HepG2 (cell line): Measurements from ENCODE around the gene WDR59. TPM values are rescaled to one million over a fixed set of nuclear protein-coding genes. Genes with fewer than 3 reads are reported as not detected.

Experiments used
- ATAC-seq: fragments of 200-7000 bp; cut with Tn5 transposase; 3 replicates; pipeline ENCODE4 v1.9.1; 2020; ENCODE audit warnings: mild to moderate bottlenecking, moderate library complexity
- BruUV-seq: library from RNA; stranded (reverse); fragments of 400-500 nt; replicated peaks from 2 replicates; lab custom pipeline; 2021; lab: Mats Ljungman, UMichigan
- CTCF ChIA-PET: fragments of 300-600 bp; formaldehyde crosslinking; extraction: SDS; loops from one replicate; lab custom pipeline; 2021; ENCODE audit warnings: low total read pairs, inconsistent platforms, low intra/inter-chr PET ratio; lab: Yijun Ruan, JAX
- POLR2A ChIA-PET: fragments of 350-600 bp; sonication (Branson Sonifier 250); formaldehyde crosslinking; loops from one replicate; lab custom pipeline; 2020; ENCODE audit warnings: antibody characterized with exemption, inconsistent platforms; lab: Yijun Ruan, JAX
- DNase-seq: peaks from one replicate; pipeline ENCODE4 v3.0.0-alpha.2; 2015; ENCODE audit warnings: low spot score
- FAIRE-seq: peaks from 3 replicates; lab custom pipeline; 2011; peaks lifted over from hg19 to GRCh38; lab: Jason Lieb, UNC
- H2AFZ ChIP-seq: one replicate; pipeline ENCODE4 v1.6.1; 2011; ENCODE audit warnings: low read length, inconsistent platforms
- H3K27ac ChIP-seq: fragments of 300-600 bp; 3 replicates; pipeline ENCODE4 v1.8.0; 2011; ENCODE audit warnings: mixed run types, mild to moderate bottlenecking, mixed read lengths, low read length, inconsistent platforms; ENCODE audit not compliant: insufficient read depth; ENCODE audit errors: extremely low read length
- H3K27me3 ChIP-seq, 2 experiments: fragments of 200-600 bp in 1 of 2; 2 replicates in 1 of 2; 3 replicates in 1 of 2; pipeline versions ENCODE4 v1.6.0 to v1.8.0; 2011; ENCODE audit warnings: low read length in 2 of 2, mild to moderate bottlenecking in 2 of 2, moderate library complexity in 2 of 2, inconsistent platforms in 1 of 2; ENCODE audit not compliant: insufficient read depth in 2 of 2, control insufficient read depth in 1 of 2
- H3K36me3 ChIP-seq, 2 experiments: fragments of 200-600 bp in 1 of 2; replicated peaks in 1 of 2; 2 replicates in 1 of 2; 3 replicates in 1 of 2; pipeline versions ENCODE4 v1.5.1 to v1.8.0; 2011; ENCODE audit warnings: low read length in 2 of 2, inconsistent platforms in 1 of 2; ENCODE audit not compliant: insufficient read depth in 2 of 2, control insufficient read depth in 1 of 2
- H3K4me1 ChIP-seq: 2 replicates; pipeline ENCODE4 v1.5.1; 2012; ENCODE audit warnings: low read length, inconsistent platforms; ENCODE audit not compliant: insufficient read depth
- H3K4me2 ChIP-seq: 2 replicates; pipeline ENCODE4 v1.6.0; 2011; ENCODE audit warnings: low read depth, low read length, inconsistent platforms
- H3K4me3 ChIP-seq, 3 experiments: fragments of 200-600 bp in 1 of 3; sonication (generic), shearing (Covaris generic) in 1 of 3; replicated peaks in 1 of 3; 2 replicates each; pipeline ENCODE4 v1.5.1; 2011 to 2016; ENCODE audit warnings: low read length in 3 of 3, inconsistent platforms in 2 of 3, low read depth in 2 of 3, mild to moderate bottlenecking in 2 of 3, control low read depth in 1 of 3, mixed read lengths in 1 of 3; ENCODE audit not compliant: insufficient read depth in 1 of 3
- H3K79me2 ChIP-seq: one replicate; pipeline ENCODE4 v1.6.1; 2011; ENCODE audit warnings: low read length, inconsistent platforms; ENCODE audit not compliant: insufficient read depth
- H3K9ac ChIP-seq: 2 replicates; pipeline ENCODE4 v1.6.0; 2011; ENCODE audit warnings: mild to moderate bottlenecking, low read depth, low read length, inconsistent platforms; ENCODE audit not compliant: insufficient read depth
- H3K9me3 ChIP-seq: 2 replicates; pipeline ENCODE4 v1.5.1; 2012; ENCODE audit warnings: mild to moderate bottlenecking, low read length
- H4K20me1 ChIP-seq: 2 replicates; pipeline ENCODE4 v1.6.0; 2011; ENCODE audit warnings: inconsistent platforms, mild to moderate bottlenecking, low read length, moderate library complexity; ENCODE audit not compliant: insufficient read depth
- CBX2 ChIP-seq, 2 experiments: fragments of 200-600 bp in 1 of 2; sonication (generic); formaldehyde crosslinking in 1 of 2; IDR thresholded peaks; 2 replicates each; pipeline versions ENCODE4 v1.7.0 to v1.8.1; 2018 to 2022; ENCODE audit warnings: low read depth in 2 of 2, low read length in 1 of 2, mild to moderate bottlenecking in 1 of 2, missing genetic modification reagents in 1 of 2
- CREB1 ChIP-seq, 2 experiments: fragments of 450-650 bp in 1 of 2; IDR thresholded peaks; 2 replicates each; pipeline ENCODE4 v1.6.1; 2016 to 2017; ENCODE audit warnings: control low read depth in 1 of 2, mild to moderate bottlenecking in 1 of 2, missing compliant biosample characterization in 1 of 2, missing genetic modification characterization in 1 of 2
- GABPB1 ChIP-seq: IDR thresholded peaks from 2 replicates; pipeline ENCODE4 v1.6.1; 2016; ENCODE audit warnings: mild to moderate bottlenecking, missing genetic modification reagents, moderate library complexity, missing compliant biosample characterization
- GATA4 ChIP-seq: sonication (generic); IDR thresholded peaks from 2 replicates; pipeline ENCODE4 v1.6.1; 2016; ENCODE audit warnings: antibody characterized with exemption, low read depth, borderline replicate concordance
- GATAD2A ChIP-seq: IDR thresholded peaks from 2 replicates; pipeline ENCODE4 v1.6.1; 2016
- HCFC1 ChIP-seq: fragments of 150-350 bp; IDR thresholded peaks from 2 replicates; pipeline ENCODE4 v1.6.1; 2014; ENCODE audit warnings: low read depth, low read length
- HMGA1 ChIP-seq: sonication (generic); formaldehyde crosslinking; conservative IDR thresholded peaks from 2 replicates; pipeline ENCODE4 v1.4.0; 2020; ENCODE audit warnings: missing genetic modification reagents
- KDM5A ChIP-seq: fragments of 200-600 bp; sonication (generic); IDR thresholded peaks from 2 replicates; pipeline ENCODE4 v1.7.0; 2018; ENCODE audit warnings: antibody characterized with exemption, mild to moderate bottlenecking, low read length, borderline replicate concordance
- MAF1 ChIP-seq: sonication (generic); formaldehyde crosslinking; IDR thresholded peaks from 2 replicates; pipeline ENCODE4 v1.5.0; 2020; ENCODE audit warnings: missing genetic modification reagents, borderline replicate concordance
- MIXL1 ChIP-seq: IDR thresholded peaks from 2 replicates; pipeline ENCODE4 v1.6.1; 2016
- NFKBIZ ChIP-seq: IDR thresholded peaks from 2 replicates; pipeline ENCODE4 v1.6.1; 2018; ENCODE audit warnings: missing genetic modification reagents, missing compliant biosample characterization
- PRDM10 ChIP-seq: sonication (generic); formaldehyde crosslinking; IDR thresholded peaks from 2 replicates; pipeline ENCODE4 v1.4.0; 2020; ENCODE audit warnings: low read depth, missing genetic modification reagents
- ZNF160 ChIP-seq: sonication (generic); formaldehyde crosslinking; IDR thresholded peaks from 2 replicates; pipeline ENCODE4 v1.8.0; 2022; ENCODE audit warnings: mild to moderate bottlenecking, inconsistent platforms, missing genetic modification reagents
- ZNF232 ChIP-seq: sonication (generic); formaldehyde crosslinking; IDR thresholded peaks from 2 replicates; pipeline ENCODE4 v1.4.0; 2020; ENCODE audit warnings: missing genetic modification reagents, borderline replicate concordance
- ZNF382 ChIP-seq: sonication (generic); formaldehyde crosslinking; IDR thresholded peaks from 2 replicates; pipeline ENCODE4 v1.5.0; 2020; ENCODE audit warnings: missing genetic modification reagents, mild to moderate bottlenecking, borderline replicate concordance
- ZNF547 ChIP-seq: sonication (generic); formaldehyde crosslinking; IDR thresholded peaks from 2 replicates; pipeline ENCODE4 v1.5.1; 2020; ENCODE audit warnings: mild to moderate bottlenecking, missing genetic modification reagents
- ZNF569 ChIP-seq: sonication (generic); formaldehyde crosslinking; IDR thresholded peaks from 2 replicates; pipeline ENCODE4 v1.5.0; 2020; ENCODE audit warnings: mild to moderate bottlenecking, missing genetic modification reagents, moderate library complexity, borderline replicate concordance
- ZNF639 ChIP-seq: conservative IDR thresholded peaks from 2 replicates; pipeline ENCODE4 v1.6.1; 2018; ENCODE audit warnings: missing genetic modification reagents
- ZNF652 ChIP-seq: IDR thresholded peaks from 2 replicates; pipeline ENCODE4 v1.6.1; 2016; ENCODE audit warnings: low read depth, borderline replicate concordance
- ZNF777 ChIP-seq: sonication (generic); formaldehyde crosslinking; IDR thresholded peaks from 2 replicates; pipeline ENCODE4 v1.4.0; 2020; ENCODE audit warnings: missing genetic modification reagents
- WGBS: methylation state at CpG from one replicate; pipeline ENCODE4 v1.1.6; 2017; ENCODE audit warnings: low lambda C conversion rate; 5-methylcytosine and 5-hydroxymethylcytosine counted together
- in situ Hi-C: cut with HindIII; loops from 2 replicates; pipeline ENCODE4 v1.10.0; 2017; ENCODE audit warnings: low pct_unique_long_range_greater_than_20kb; ENCODE audit not compliant: extremely low pct_ligation_motif_present
- intact Hi-C: fragments of 100-400 bp; cut with micrococcal nuclease; formaldehyde crosslinking; loops from one replicate; pipeline ENCODE4 v1.10.0; 2022; ENCODE audit not compliant: unreplicated experiment
- polyA plus RNA-seq, 8 experiments: library from polyadenylated mRNA; depleted of rRNA in 3 of 8; stranded (reverse) in 7 of 8; unstranded in 1 of 8; fragments of >200 nt; fragmentation: Illumina TruSeq in 4 of 8; extraction: Trizol in 4 of 8; gene quantifications; 2 replicates each; pipeline versions ENCODE4 v1.2.1 to v1.2.3, GENCODE V29; 2011 to 2016; ENCODE audit warnings: low read depth in 4 of 8, missing spikeins in 1 of 8, mixed read lengths in 1 of 8; ENCODE audit not compliant: insufficient read depth in 1 of 8
- total RNA-seq, 5 experiments: library from RNA; depleted of rRNA; stranded (reverse); fragments of >200 nt; fragmentation: Illumina TruSeq; extraction: Trizol; gene quantifications; 2 replicates each; pipeline ENCODE4 v1.2.3, GENCODE V29; 2016; ENCODE audit warnings: low read depth in 1 of 5

The WDR59 gene
- total and polyA plus RNA-seq, 2 of the 13 experiments (the other 11 are each of a cell fraction or from before 2014, with no cell fraction given), result 65.2 to 306 TPM

GRCh38 chr16:74862743-74863244 is 122.1 kb downstream of the WDR59 start:
- Histone ChIP-seq H3K4me2 (peak overlapping the region; percentile 73), H3K4me3 (peak overlapping the region; percentile 13 to 40 (median 37); a peak in 3 of 6 replicates), H3K27ac (peak overlapping the region; percentile 3), H3K4me1 (peaks cover 33% of the 10 kb centered on the region), H4K20me1 (no peaks in the 10 kb centered on the region), H3K9me3 (no peaks in the 10 kb centered on the region), H3K79me2 (no peaks in the 10 kb centered on the region), H2AFZ (peak overlapping the region; percentile 55), H3K27me3 (peaks cover 0 to 6% of the 10 kb centered on the region in 2 experiments; a peak in 4 of 5 replicates), H3K9ac (peak overlapping the region; percentile 5), H3K36me3 (no peaks in the 10 kb centered on the region)
- DNase-seq, result peak; percentile 66
- WGBS, result 6% methylated on average over 10 of the region's 10 CpGs
- CTCF ChIA-PET, result interaction anchor here (1.4 to 2.6 kb wide), 4 partner anchors 50 to 153 kb away, joined by 4 to 36 read pairs (median 16); partner anchors contain the start of gene FA2H
- in situ Hi-C loops (loop anchor here (5.0 kb wide), 1 partner anchor 155 kb away; no protein-coding TSS in a partner anchor), intact Hi-C loops (loop anchor here (1.0 kb wide), 2 partner anchors 49 to 153 kb away; no protein-coding TSS in a partner anchor)
- FAIRE-seq, result peak; percentile 51
- POLR2A ChIA-PET, result interaction anchor here (1.4 to 1.7 kb wide), 2 partner anchors 50 to 162 kb away, joined by 3 to 6 read pairs; partner anchors contain the start of gene MLKL
- ATAC-seq, result peak; percentile 66
- no TSS peak for BruUV-seq
- no peak for TF ChIP-seq ZNF777
- no peak for TF ChIP-seq MAF1 (CRISPR knock-in tag)
- peak; percentile 56; the same call in 1 of the 2 replicates for TF ChIP-seq CREB1 (IDR thresholded peaks at IDR 0.05)
- peak; percentile 63 for TF ChIP-seq CREB1 (CRISPR knock-in tag; IDR thresholded peaks at IDR 0.05)
- TF ChIP-seq HCFC1, result no peak
- no peak for TF ChIP-seq GATA4
- no peak for TF ChIP-seq GABPB1 (CRISPR knock-in tag)
- TF ChIP-seq ZNF652 (CRISPR knock-in tag), result peak; percentile 97
- TF ChIP-seq ZNF569 (CRISPR knock-in tag), result no peak
- TF ChIP-seq ZNF160 (CRISPR knock-in tag), result no peak
- no peak; the same call in 1 of the 2 replicates for TF ChIP-seq ZNF547 (CRISPR knock-in tag)
- TF ChIP-seq CBX2 (IDR thresholded peaks at IDR 0.05; ENCODE audit: low read depth, low read length), result no peak
- no peak for TF ChIP-seq CBX2 (CRISPR knock-in tag; IDR thresholded peaks at IDR 0.05; ENCODE audit: low read depth)
- TF ChIP-seq ZNF639 (CRISPR knock-in tag), result no peak
- TF ChIP-seq GATAD2A (CRISPR knock-in tag), result peak; percentile 72
- TF ChIP-seq PRDM10 (CRISPR knock-in tag), result peak; percentile 60; the same call in 1 of the 2 replicates
- TF ChIP-seq NFKBIZ (CRISPR knock-in tag), result no peak
- peak; percentile 71 for TF ChIP-seq MIXL1 (CRISPR knock-in tag)
- no peak for TF ChIP-seq ZNF382 (CRISPR knock-in tag)
- 0 out of 2 replicates have a peak, but pooled peaks have one; percentile 51 for TF ChIP-seq ZNF232 (CRISPR knock-in tag)
- TF ChIP-seq HMGA1, result no peak
- peak; percentile 72; the same call in 1 of the 2 replicates for TF ChIP-seq KDM5A
